Ectodermal cell (in vitro differentiated cells): Measurements from ENCODE around the gene SGTA.
"Not testable (repeated sequence)": the region's sequence is repeated elsewhere in the genome, so short reads cannot be mapped to it uniquely, and the experiment has no call there.

Experiments
- H3K27ac ChIP-seq: 2 replicates; pipeline ENCODE4 v1.7.0; 2013; ENCODE audit warnings: mild to moderate bottlenecking, low read depth, low read length; ENCODE audit not compliant: insufficient read depth, poor library complexity, severe bottlenecking
- H3K27me3 ChIP-seq: 2 replicates; pipeline ENCODE4 v1.7.0; 2013; ENCODE audit warnings: mild to moderate bottlenecking, low read length; ENCODE audit not compliant: insufficient read depth, control insufficient read depth, poor library complexity, severe bottlenecking
- H3K36me3 ChIP-seq: one replicate; pipeline ENCODE4 v1.7.0; 2013; ENCODE audit warnings: low read length; ENCODE audit not compliant: control insufficient read depth, insufficient read depth
- H3K4me1 ChIP-seq: one replicate; pipeline ENCODE4 v1.7.0; 2013; ENCODE audit warnings: low read length; ENCODE audit not compliant: control insufficient read depth, insufficient read depth
- H3K4me3 ChIP-seq: 2 replicates; pipeline ENCODE4 v1.7.0; 2013; ENCODE audit warnings: low read depth, low read length, control low read depth; ENCODE audit not compliant: insufficient read depth
- H3K9me3 ChIP-seq: 2 replicates; pipeline ENCODE4 v1.7.0; 2013; ENCODE audit warnings: mild to moderate bottlenecking, low read length, moderate library complexity; ENCODE audit not compliant: control insufficient read depth
- WGBS, 2 experiments: methylation state at CpG; one replicate each; pipeline ENCODE4 v1.1.7; 2013; ENCODE audit warnings: missing lambda C conversion rate in 2 of 2; 5-methylcytosine and 5-hydroxymethylcytosine counted together

Gene SGTA

GRCh38 chr19:2717638-2718541 is 65.2 kb downstream of the SGTA start:
- H3K4me1 ChIP-seq: peaks cover 16% of the 10 kb centered on the region
- 93% methylated on average over 50 to 52 of the region's 52 CpGs for WGBS, 2 experiments
- H3K4me3 ChIP-seq: no peak overlapping the region
- no peaks in the 10 kb centered on the region for H3K9me3 ChIP-seq
- peaks cover 25% of the 10 kb centered on the region for H3K27me3 ChIP-seq
- H3K27ac ChIP-seq: no peak overlapping the region
- H3K36me3 ChIP-seq: no peaks in the 10 kb centered on the region

- Histone ChIP-seq H3K27me3 (peaks cover 17% of the 10 kb centered on the region), H3K4me3 (no peak overlapping the region), H3K9me3 (no peaks in the 10 kb centered on the region), H3K36me3 (no peaks in the 10 kb centered on the region), H3K4me1 (peaks cover 16% of the 10 kb centered on the region), H3K27ac (no peak overlapping the region)
- WGBS, 2 experiments: 93 to 95% methylated on average over 51 of the region's 51 CpGs
These were observed 66.1 kb downstream of the SGTA start for GRCh38 chr19:2716722-2717637.

- no peaks in the 10 kb centered on the region for H3K36me3 ChIP-seq
- no peak overlapping the region for H3K27ac ChIP-seq
- H3K27me3 ChIP-seq: peaks cover 10% of the 10 kb centered on the region
- H3K4me1 ChIP-seq: peaks cover 12% of the 10 kb centered on the region
- 93 to 94% methylated on average over 19 of the region's 19 CpGs for WGBS, 2 experiments
- H3K9me3 ChIP-seq: no peaks in the 10 kb centered on the region
- H3K4me3 ChIP-seq: no peak overlapping the region
These were observed 66.8 kb downstream of the SGTA start for GRCh38 chr19:2716275-2716650.

- no peaks in the 10 kb centered on the region for H3K36me3 ChIP-seq
- H3K4me1 ChIP-seq: peaks cover 12% of the 10 kb centered on the region
- 91 to 94% methylated on average over 12 of the region's 12 CpGs for WGBS, 2 experiments
- no peak overlapping the region for H3K4me3 ChIP-seq
- no peaks in the 10 kb centered on the region for H3K9me3 ChIP-seq
- no peak overlapping the region for H3K27ac ChIP-seq
- peaks cover 9% of the 10 kb centered on the region for H3K27me3 ChIP-seq
These were observed 67.4 kb downstream of the SGTA start for GRCh38 chr19:2715470-2716274.

- H3K4me3 ChIP-seq: no peak overlapping the region
- H3K9me3 ChIP-seq: no peaks in the 10 kb centered on the region
- H3K4me1 ChIP-seq: peaks cover 2% of the 10 kb centered on the region
- no peak overlapping the region for H3K27ac ChIP-seq
- no peaks in the 10 kb centered on the region for H3K36me3 ChIP-seq
- no peaks in the 10 kb centered on the region for H3K27me3 ChIP-seq
- 88 to 91% methylated on average over 16 of the region's 16 CpGs for WGBS, 2 experiments
These were observed 68.4 kb downstream of the SGTA start for GRCh38 chr19:2714531-2715269.

- not testable (repeated sequence) for H3K27me3 ChIP-seq, H3K4me1 ChIP-seq, H3K27ac ChIP-seq, H3K36me3 ChIP-seq, H3K9me3 ChIP-seq, H3K4me3 ChIP-seq
- 76% methylated on average over 1 of the region's 1 CpG for WGBS, 2 experiments
These were observed 69.0 kb downstream of the SGTA start for GRCh38 chr19:2714102-2714501.

GRCh38 chr19:2713170-2713569 is 69.9 kb downstream of the SGTA start:
- not testable (repeated sequence) for H3K9me3 ChIP-seq, H3K4me1 ChIP-seq, H3K27ac ChIP-seq, H3K27me3 ChIP-seq, H3K36me3 ChIP-seq, H3K4me3 ChIP-seq
- 78 to 79% methylated on average over 3 of the region's 3 CpGs for WGBS, 2 experiments

GRCh38 chr19:2711875-2712205 is 71.2 kb downstream of the SGTA start:
- Histone ChIP-seq H3K27me3 (no peaks in the 10 kb centered on the region), H3K27ac (no peak overlapping the region), H3K9me3 (no peaks in the 10 kb centered on the region), H3K4me1 (no peaks in the 10 kb centered on the region), H3K36me3 (no peaks in the 10 kb centered on the region), H3K4me3 (no peak overlapping the region)
- WGBS, 2 experiments: 84 to 85% methylated on average over 5 of the region's 5 CpGs

GRCh38 chr19:2711172-2711874 is 71.8 kb downstream of the SGTA start:
- Histone ChIP-seq H3K4me1 (no peaks in the 10 kb centered on the region), H3K9me3 (no peaks in the 10 kb centered on the region), H3K27me3 (no peaks in the 10 kb centered on the region), H3K4me3 (no peak overlapping the region), H3K27ac (no peak overlapping the region), H3K36me3 (no peaks in the 10 kb centered on the region)
- 80 to 81% methylated on average over 17 of the region's 17 CpGs for WGBS, 2 experiments
